Left ventricle myocardium inferior (tissue), 1 donor: ENCODE data around the gene ZBTB9. TPM values are rescaled to one million over a fixed set of nuclear protein-coding genes. Genes with fewer than 3 reads are reported as not detected.

Experiments
- DNase-seq: peaks from one replicate; pipeline ENCODE4 v3.0.0-alpha.2; 2020
- H3K27ac ChIP-seq: fragments of 200-600 bp; replicated peaks from 2 replicates; pipeline ENCODE4 v1.8.0; 2021
- H3K27me3 ChIP-seq: fragments of 200-600 bp; 2 replicates; pipeline ENCODE4 v1.8.0; 2021; ENCODE audit warnings: low read depth
- H3K36me3 ChIP-seq: fragments of 200-600 bp; 2 replicates; pipeline ENCODE4 v1.8.0; 2021
- H3K4me1 ChIP-seq: fragments of 200-600 bp; 2 replicates; pipeline ENCODE4 v1.8.0; 2021
- H3K4me3 ChIP-seq: fragments of 200-600 bp; 2 replicates; pipeline ENCODE4 v1.8.0; 2021; ENCODE audit warnings: mild to moderate bottlenecking, moderate library complexity
- H3K9me3 ChIP-seq: fragments of 200-600 bp; replicated peaks from 2 replicates; pipeline ENCODE4 v1.8.0; 2021
- CTCF ChIP-seq: fragments of 200-600 bp; IDR thresholded peaks from 2 replicates; pipeline ENCODE4 v1.8.0; 2021; ENCODE audit warnings: antibody characterized with exemption, mild to moderate bottlenecking, borderline replicate concordance
- intact Hi-C: fragments of 100-400 bp; cut with micrococcal nuclease; formaldehyde crosslinking; loops from one replicate; pipeline ENCODE4 v1.11.0; 2022
- total RNA-seq: library from RNA; stranded (reverse); fragmentation: NEBNext Ultra II Directional; extraction: Animal tissue kit (Norgen Biotek cat#: 25700); gene quantifications from one replicate; pipeline ENCODE4 v1.2.1, GENCODE V29; 2021
- donor health status: DM: no; HTN: yes; CAD: no; lungs with severe emphysema.

The ZBTB9 gene
- total RNA-seq, 1 donor from 2014 or later, result 4.9 TPM

GRCh38 chr6:33434961-33435360, 19.4 kb upstream of the ZBTB9 start:
- H3K4me1 ChIP-seq, result peaks cover 40% of the 10 kb centered on the region
- no peaks in the 10 kb centered on the region for H3K27me3 ChIP-seq
- DNase-seq, result no peak
- H3K9me3 ChIP-seq, result no peaks in the 10 kb centered on the region
- peaks cover 35% of the 10 kb centered on the region for H3K36me3 ChIP-seq
- no peak overlapping the region for H3K27ac ChIP-seq
- no peak overlapping the region for H3K4me3 ChIP-seq
- intact Hi-C loops, result no loop called here
- TF ChIP-seq CTCF, result no peak

GRCh38 chr6:33437666-33438065, 16.7 kb upstream of the ZBTB9 start:
- Histone ChIP-seq H3K27ac (no peak overlapping the region), H3K9me3 (no peaks in the 10 kb centered on the region), H3K4me1 (peaks cover 19% of the 10 kb centered on the region), H3K4me3 (no peak overlapping the region), H3K36me3 (peaks cover 42% of the 10 kb centered on the region), H3K27me3 (no peaks in the 10 kb centered on the region)
- no peak for DNase-seq
- intact Hi-C loops, result no loop called here
- TF ChIP-seq CTCF, result no peak

- no peak overlapping the region for H3K27ac ChIP-seq
- intact Hi-C loops, result no loop called here
- peaks cover 5% of the 10 kb centered on the region for H3K4me1 ChIP-seq
- no peak for TF ChIP-seq CTCF
- no peak for DNase-seq
- peaks cover 51% of the 10 kb centered on the region for H3K36me3 ChIP-seq
- no peaks in the 10 kb centered on the region for H3K27me3 ChIP-seq
- H3K4me3 ChIP-seq, result no peak overlapping the region
- no peaks in the 10 kb centered on the region for H3K9me3 ChIP-seq
These were observed 15.3 kb upstream of the ZBTB9 start for GRCh38 chr6:33438978-33439594.

GRCh38 chr6:33439956-33440648, 14.3 kb upstream of the ZBTB9 start:
- intact Hi-C loops, result no loop called here
- no peak for TF ChIP-seq CTCF

GRCh38 chr6:33440649-33441309, 13.6 kb upstream of the ZBTB9 start:
- intact Hi-C loops, result no loop called here
- no peak overlapping the region for H3K27ac ChIP-seq

More at GRCh38 chr6:33439956-33440648, 14.3 kb upstream of the ZBTB9 start:
- Histone ChIP-seq H3K27me3 (no peaks in the 10 kb centered on the region), H3K4me1 (no peaks in the 10 kb centered on the region), H3K36me3 (peaks cover 52% of the 10 kb centered on the region), H3K9me3 (no peaks in the 10 kb centered on the region), H3K4me3 (no peak overlapping the region), H3K27ac (no peak overlapping the region)
- no peak for DNase-seq

More at GRCh38 chr6:33440649-33441309, 13.6 kb upstream of the ZBTB9 start:
- H3K4me1 ChIP-seq, result no peaks in the 10 kb centered on the region
- DNase-seq, result no peak
- H3K27me3 ChIP-seq, result no peaks in the 10 kb centered on the region
- TF ChIP-seq CTCF, result no peak
- H3K4me3 ChIP-seq, result no peak overlapping the region
- peaks cover 45% of the 10 kb centered on the region for H3K36me3 ChIP-seq
- H3K9me3 ChIP-seq, result no peaks in the 10 kb centered on the region
